ENCODE measurements around the gene CFAP161.

CFAP161 gene

GRCh38 chr15:81133782-81134461 is at the start of gene CFAP161:
TSS of gene CFAP161 (plus strand) at chr15:81134270. CDS start at chr15:81134330, 60 bp downstream.
- FAIRE-seq (no peak), DNase-seq (ENCODE audit: extremely low spot score, insufficient read length, low read depth) (no peak)

GRCh38 chr15:81084716-81085115 is 49.4 kb upstream of the CFAP161 start:
- FAIRE-seq (no peak), DNase-seq (ENCODE audit: extremely low spot score, insufficient read length, low read depth) (no peak)

- DNase-seq (ENCODE audit: extremely low spot score, insufficient read length, low read depth) (no peak), FAIRE-seq (no peak)
Measured at GRCh38 chr15:81085213-81085612, 48.9 kb upstream of the CFAP161 start.

- no peak for FAIRE-seq
Measured at GRCh38 chr15:81085898-81086297, 48.2 kb upstream of the CFAP161 start.

GRCh38 chr15:81087066-81087465 is 47.0 kb upstream of the CFAP161 start:
- DNase-seq (ENCODE audit: extremely low spot score, insufficient read length, low read depth), result no peak
- FAIRE-seq, result no peak

More at GRCh38 chr15:81085898-81086297, 48.2 kb upstream of the CFAP161 start:
- DNase-seq (ENCODE audit: extremely low spot score, insufficient read length, low read depth), result no peak

- FAIRE-seq (no peak), DNase-seq (ENCODE audit: extremely low spot score, insufficient read length, low read depth) (no peak)
Measured at GRCh38 chr15:81087694-81088093, 46.4 kb upstream of the CFAP161 start.

- DNase-seq (ENCODE audit: extremely low spot score, insufficient read length, low read depth) (no peak), FAIRE-seq (no peak)
Measured at GRCh38 chr15:81088470-81089013, 45.5 kb upstream of the CFAP161 start.

- DNase-seq (ENCODE audit: extremely low spot score, insufficient read length, low read depth), result no peak
- FAIRE-seq, result no peak
Measured at GRCh38 chr15:81091889-81092558, 42.0 kb upstream of the CFAP161 start.

- FAIRE-seq (no peak), DNase-seq (ENCODE audit: extremely low spot score, insufficient read length, low read depth) (no peak)
Measured at GRCh38 chr15:81092559-81092902, 41.5 kb upstream of the CFAP161 start.

GRCh38 chr15:81093961-81094360 is 40.1 kb upstream of the CFAP161 start:
- DNase-seq (ENCODE audit: extremely low spot score, insufficient read length, low read depth), result no peak
- no peak for FAIRE-seq

- DNase-seq (ENCODE audit: extremely low spot score, insufficient read length, low read depth) (no peak), FAIRE-seq (no peak)
Measured at GRCh38 chr15:81095690-81096365, 38.2 kb upstream of the CFAP161 start.

GRCh38 chr15:81096398-81096797 is 37.7 kb upstream of the CFAP161 start:
- no peak for FAIRE-seq
- no peak for DNase-seq (ENCODE audit: extremely low spot score, insufficient read length, low read depth)

GRCh38 chr15:81097116-81097889 is 36.8 kb upstream of the CFAP161 start:
- DNase-seq (ENCODE audit: extremely low spot score, insufficient read length, low read depth) (no peak), FAIRE-seq (no peak)

GRCh38 chr15:81097890-81098280 is 36.2 kb upstream of the CFAP161 start:
- no peak for DNase-seq (ENCODE audit: extremely low spot score, insufficient read length, low read depth)
- no peak for FAIRE-seq

GRCh38 chr15:81098349-81098748 is 35.7 kb upstream of the CFAP161 start:
- FAIRE-seq (no peak), DNase-seq (ENCODE audit: extremely low spot score, insufficient read length, low read depth) (no peak)

GRCh38 chr15:81098861-81099651 is 35.0 kb upstream of the CFAP161 start:
- no peak for FAIRE-seq

GRCh38 chr15:81101894-81102815 is 31.9 kb upstream of the CFAP161 start:
- no peak for DNase-seq (ENCODE audit: extremely low spot score, insufficient read length, low read depth)
- no peak for FAIRE-seq

More at GRCh38 chr15:81098861-81099651, 35.0 kb upstream of the CFAP161 start:
- DNase-seq (ENCODE audit: extremely low spot score, insufficient read length, low read depth), result no peak

GRCh38 chr15:81103857-81104256 is 30.2 kb upstream of the CFAP161 start:
- DNase-seq (ENCODE audit: extremely low spot score, insufficient read length, low read depth) (no peak), FAIRE-seq (no peak)
